GM13977 (cell line): Measurements from ENCODE around the gene NME3.

Experiments used
- DNase-seq: peaks from one replicate; pipeline ENCODE4 v3.0.0; 2012; ENCODE audit warnings: low spot score
- CTCF ChIP-seq: IDR thresholded peaks from 2 replicates; pipeline ENCODE4 v1.5.1; 2012; ENCODE audit warnings: mild to moderate bottlenecking, control low read depth; ENCODE audit not compliant: insufficient read depth; ENCODE audit errors: extremely low read depth, missing control alignments
- in situ Hi-C: fragments of 300-500 bp; cut with MboI; formaldehyde crosslinking; loops from one replicate; pipeline ENCODE4 v1.12.0; 2022; ENCODE audit warnings: low sequenced_read_pairs, low pct_unique_long_range_greater_than_20kb, mixed read lengths, inconsistent platforms; ENCODE audit not compliant: unreplicated experiment

NME3 gene

GRCh38 chr16:1777375-1778199 is 6.2 kb upstream of the NME3 start:
- in situ Hi-C loops = no loop called here
- DNase-seq = no peak
- TF ChIP-seq CTCF = no peak

DNA sequence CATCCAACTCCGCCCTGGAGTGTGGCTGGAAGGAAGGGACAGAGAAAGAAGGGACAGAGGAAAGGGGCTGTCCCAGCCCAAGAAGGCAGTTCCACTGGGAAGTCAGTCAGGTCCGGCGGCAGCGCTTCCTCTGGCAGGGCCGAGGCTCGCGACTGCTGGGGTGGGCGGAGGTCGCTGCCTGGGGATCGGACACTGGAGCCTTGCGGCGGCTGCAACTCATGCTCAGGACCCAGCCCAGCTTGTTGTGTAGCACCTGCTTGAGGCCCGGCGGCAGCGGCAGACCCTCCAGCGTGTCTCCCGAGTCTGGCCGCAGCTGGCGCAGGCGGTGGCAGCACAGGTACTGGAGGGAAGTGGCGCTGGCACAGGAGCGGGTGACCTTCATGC is 5.6 kb upstream of the NME3 start:
- no peak for TF ChIP-seq CTCF
- no peak for DNase-seq
- in situ Hi-C loops = no loop called here

- no peak for TF ChIP-seq CTCF
- DNase-seq = no peak
- in situ Hi-C loops = no loop called here
Observed at GRCh38 chr16:1776672-1776955, 5.3 kb upstream of the NME3 start.

DNA sequence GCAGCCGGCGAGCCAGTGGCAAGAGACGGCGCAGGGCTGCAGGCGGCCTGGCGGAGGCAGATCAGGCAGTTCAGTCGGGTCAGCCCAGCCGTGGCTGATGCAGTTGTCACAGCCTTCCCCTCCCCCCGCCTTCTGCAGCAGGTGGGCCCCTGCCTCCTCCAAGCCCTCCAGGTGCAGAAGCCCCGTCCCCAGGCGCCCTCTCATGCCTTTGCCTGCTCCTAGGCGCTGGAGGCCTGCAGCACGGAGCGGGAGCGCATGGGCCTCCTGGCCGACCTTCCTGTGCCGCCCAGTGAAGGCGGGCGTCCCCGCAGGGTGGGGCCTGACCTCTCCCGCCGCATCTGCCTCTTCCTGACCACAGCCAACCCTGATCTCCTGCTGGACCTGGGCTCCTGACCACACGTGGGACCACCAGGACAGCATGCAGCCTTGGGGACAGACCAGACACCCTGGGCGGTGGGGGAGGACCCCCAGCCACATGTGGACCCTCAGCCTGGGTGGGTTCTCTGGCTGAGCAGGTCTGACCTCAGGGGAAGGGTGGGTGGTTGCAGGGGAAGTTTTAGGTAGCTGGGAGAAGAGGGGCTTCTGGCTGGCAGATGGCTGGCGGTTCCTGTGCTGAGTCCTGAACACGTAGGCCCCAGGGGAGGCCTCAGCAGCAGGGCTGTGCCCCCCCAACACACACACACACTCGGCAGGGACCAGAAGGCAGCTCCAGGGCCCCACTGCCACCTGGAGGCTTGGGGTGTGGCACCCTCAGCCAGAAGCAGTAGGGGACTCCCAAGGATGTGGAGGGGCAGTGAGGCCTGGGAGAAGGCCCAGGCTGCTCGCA is 4.7 kb upstream of the NME3 start:
- in situ Hi-C loops = no loop called here
- DNase-seq = no peak
- no peak for TF ChIP-seq CTCF

DNA sequence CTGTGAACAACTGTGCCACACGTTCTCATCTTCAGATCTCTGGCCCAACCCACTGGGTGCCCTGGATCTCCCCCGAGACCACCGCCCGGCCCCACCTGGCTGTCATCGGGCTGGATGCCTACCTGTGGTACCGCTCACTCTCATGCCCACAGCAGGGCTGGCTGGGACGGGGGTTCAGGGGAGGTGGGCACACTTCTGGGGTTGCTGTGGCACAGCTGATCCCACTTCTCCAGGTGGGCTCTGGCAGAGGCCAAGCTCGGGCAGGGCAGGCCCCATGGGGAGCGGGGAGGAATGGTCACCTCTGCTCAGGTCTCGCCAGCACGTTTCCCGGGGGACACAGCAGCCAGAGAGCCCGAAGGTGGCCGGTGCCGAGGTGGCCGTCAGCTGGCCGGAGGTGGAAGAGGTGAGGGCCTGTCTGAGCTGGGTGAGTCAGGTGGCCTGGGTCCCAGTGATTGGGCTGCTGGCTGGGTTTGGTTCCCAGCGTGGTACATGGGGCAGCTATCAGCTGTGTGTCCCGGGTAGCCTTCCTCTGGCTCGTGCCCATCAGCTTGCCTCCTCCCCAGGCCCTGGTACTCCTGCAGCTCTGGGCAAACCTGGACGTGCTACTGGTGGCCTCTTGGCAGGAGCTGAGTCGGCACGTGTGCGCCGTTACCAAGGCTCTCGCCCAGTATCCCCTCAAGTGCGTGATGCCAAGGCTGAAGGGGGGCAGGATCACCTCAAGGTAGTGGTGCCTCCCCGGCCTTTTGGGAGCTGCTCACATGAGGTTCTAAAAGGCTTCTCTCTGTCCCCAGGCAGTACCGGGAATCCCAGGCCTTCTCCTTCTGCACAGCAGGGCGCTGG is 3.9 kb upstream of the NME3 start:
- in situ Hi-C loops = no loop called here
- TF ChIP-seq CTCF = no peak
- no peak for DNase-seq

GRCh38 chr16:1774448-1774780 is 3.1 kb upstream of the NME3 start:
- in situ Hi-C loops = no loop called here
- TF ChIP-seq CTCF = no peak

More at GRCh38 chr16:1774448-1774780, 3.1 kb upstream of the NME3 start:
- no peak for DNase-seq
